Measurements from ENCODE around the gene MRNIP.

The MRNIP gene

GRCh38 chr5:179798144-179798770, 60.4 kb downstream of the MRNIP start:
- Histone ChIP-seq H3K27ac (ENCODE audit: low read depth, low read length) (no peak overlapping the region), H3K9me3 (ENCODE audit: low read length) (no peaks in the 10 kb centered on the region), H3K36me3 (ENCODE audit: insufficient read depth, low read length) (peaks cover 35% of the 10 kb centered on the region), H3K27me3 (ENCODE audit: control insufficient read depth in 1 of 2, insufficient read depth in 2 of 2, low read length in 2 of 2) (no peaks in the 10 kb centered on the region), H3K9ac (ENCODE audit: low read length) (no peak overlapping the region), H3K4me3 (ENCODE audit: low read depth in 1 of 2, low read length in 2 of 2) (no peak overlapping the region), H3K4me1 (ENCODE audit: insufficient read depth, low read length) (peaks cover 34% of the 10 kb centered on the region)

GRCh38 chr5:179797741-179798140, 60.9 kb downstream of the MRNIP start:
- no peaks in the 10 kb centered on the region for H3K27me3 ChIP-seq (ENCODE audit: control insufficient read depth in 1 of 2, insufficient read depth in 2 of 2, low read length in 2 of 2)
- no peak overlapping the region for H3K9ac ChIP-seq (ENCODE audit: low read length)
- H3K36me3 ChIP-seq (ENCODE audit: insufficient read depth, low read length) = peaks cover 33% of the 10 kb centered on the region
- H3K9me3 ChIP-seq (ENCODE audit: low read length) = no peaks in the 10 kb centered on the region
- H3K27ac ChIP-seq (ENCODE audit: low read depth, low read length) = no peak overlapping the region
- H3K4me1 ChIP-seq (ENCODE audit: insufficient read depth, low read length) = peaks cover 29% of the 10 kb centered on the region
- no peak overlapping the region for H3K4me3 ChIP-seq (ENCODE audit: low read depth in 1 of 2, low read length in 2 of 2)

- Histone ChIP-seq H3K4me3 (ENCODE audit: low read depth in 1 of 2, low read length in 2 of 2) (peak overlapping the region in 1 of 2 donors; percentile 49), H3K27ac (ENCODE audit: low read depth, low read length) (peak overlapping the region; percentile 73), H3K9ac (ENCODE audit: low read length) (no peak overlapping the region), H3K27me3 (ENCODE audit: control insufficient read depth in 1 of 2, insufficient read depth in 2 of 2, low read length in 2 of 2) (no peaks in the 10 kb centered on the region), H3K9me3 (ENCODE audit: low read length) (no peaks in the 10 kb centered on the region), H3K36me3 (ENCODE audit: insufficient read depth, low read length) (peaks cover 26% of the 10 kb centered on the region), H3K4me1 (ENCODE audit: insufficient read depth, low read length) (peaks cover 22% of the 10 kb centered on the region)
Measured at GRCh38 chr5:179796877-179797608, 61.6 kb downstream of the MRNIP start.

- Histone ChIP-seq H3K27me3 (ENCODE audit: control insufficient read depth in 1 of 2, insufficient read depth in 2 of 2, low read length in 2 of 2) (no peaks in the 10 kb centered on the region), H3K4me1 (ENCODE audit: insufficient read depth, low read length) (peaks cover 20% of the 10 kb centered on the region), H3K36me3 (ENCODE audit: insufficient read depth, low read length) (peaks cover 26% of the 10 kb centered on the region), H3K9me3 (ENCODE audit: low read length) (no peaks in the 10 kb centered on the region), H3K27ac (ENCODE audit: low read depth, low read length) (peak overlapping the region; percentile 73), H3K4me3 (ENCODE audit: low read depth in 1 of 2, low read length in 2 of 2) (peak overlapping the region; percentile 49), H3K9ac (ENCODE audit: low read length) (no peak overlapping the region)
Measured at GRCh38 chr5:179795863-179796833, 62.5 kb downstream of the MRNIP start.

- no peaks in the 10 kb centered on the region for H3K9me3 ChIP-seq (ENCODE audit: low read length)
- no peak overlapping the region for H3K27ac ChIP-seq (ENCODE audit: low read depth, low read length)
- peaks cover 24% of the 10 kb centered on the region for H3K36me3 ChIP-seq (ENCODE audit: insufficient read depth, low read length)
- H3K27me3 ChIP-seq (ENCODE audit: control insufficient read depth in 1 of 2, insufficient read depth in 2 of 2, low read length in 2 of 2) = no peaks in the 10 kb centered on the region
- no peak overlapping the region for H3K9ac ChIP-seq (ENCODE audit: low read length)
- peak overlapping the region; percentile 49 for H3K4me3 ChIP-seq (ENCODE audit: low read depth in 1 of 2, low read length in 2 of 2)
- H3K4me1 ChIP-seq (ENCODE audit: insufficient read depth, low read length) = peaks cover 20% of the 10 kb centered on the region
Measured at GRCh38 chr5:179795049-179795862, 63.4 kb downstream of the MRNIP start.

GRCh38 chr5:179794575-179794974, 64.0 kb downstream of the MRNIP start:
- Histone ChIP-seq H3K27ac (ENCODE audit: low read depth, low read length) (peak overlapping the region; percentile 36), H3K27me3 (ENCODE audit: control insufficient read depth in 1 of 2, insufficient read depth in 2 of 2, low read length in 2 of 2) (no peaks in the 10 kb centered on the region), H3K4me1 (ENCODE audit: insufficient read depth, low read length) (peaks cover 20% of the 10 kb centered on the region), H3K4me3 (ENCODE audit: low read depth in 1 of 2, low read length in 2 of 2) (no peak overlapping the region), H3K9me3 (ENCODE audit: low read length) (no peaks in the 10 kb centered on the region), H3K9ac (ENCODE audit: low read length) (no peak overlapping the region), H3K36me3 (ENCODE audit: insufficient read depth, low read length) (peaks cover 17% of the 10 kb centered on the region)

GRCh38 chr5:179794171-179794570, 64.4 kb downstream of the MRNIP start:
- peak overlapping the region; percentile 36 for H3K27ac ChIP-seq (ENCODE audit: low read depth, low read length)

GRCh38 chr5:179793468-179794139, 65.0 kb downstream of the MRNIP start, which contains the start of gene LTC4S:
LTC4S (plus strand) TSS chr5:179793986; CDS start chr5:179794081, 95 bp downstream.
- no peaks in the 10 kb centered on the region for H3K9me3 ChIP-seq (ENCODE audit: low read length)
- H3K27me3 ChIP-seq (ENCODE audit: control insufficient read depth in 1 of 2, insufficient read depth in 2 of 2, low read length in 2 of 2) = no peaks in the 10 kb centered on the region
- H3K27ac ChIP-seq (ENCODE audit: low read depth, low read length) = peak within 1 kb of the TSS; percentile 39
- peaks cover 20% of the 10 kb centered on the region for H3K4me1 ChIP-seq (ENCODE audit: insufficient read depth, low read length)
- no peak within 1 kb of the TSS for H3K9ac ChIP-seq (ENCODE audit: low read length)
- peaks cover 7% of the 10 kb centered on the region for H3K36me3 ChIP-seq (ENCODE audit: insufficient read depth, low read length)
- H3K4me3 ChIP-seq (ENCODE audit: low read depth in 1 of 2, low read length in 2 of 2) = no peak within 1 kb of the TSS

More at GRCh38 chr5:179794171-179794570, 64.4 kb downstream of the MRNIP start:
- no peak overlapping the region for H3K4me3 ChIP-seq (ENCODE audit: low read depth in 1 of 2, low read length in 2 of 2)
- peaks cover 20% of the 10 kb centered on the region for H3K4me1 ChIP-seq (ENCODE audit: insufficient read depth, low read length)
- H3K36me3 ChIP-seq (ENCODE audit: insufficient read depth, low read length) = peaks cover 13% of the 10 kb centered on the region
- H3K9ac ChIP-seq (ENCODE audit: low read length) = no peak overlapping the region
- H3K27me3 ChIP-seq (ENCODE audit: control insufficient read depth in 1 of 2, insufficient read depth in 2 of 2, low read length in 2 of 2) = no peaks in the 10 kb centered on the region
- no peaks in the 10 kb centered on the region for H3K9me3 ChIP-seq (ENCODE audit: low read length)

- no peak overlapping the region for H3K9ac ChIP-seq (ENCODE audit: low read length)
- peaks cover 20% of the 10 kb centered on the region for H3K4me1 ChIP-seq (ENCODE audit: insufficient read depth, low read length)
- H3K36me3 ChIP-seq (ENCODE audit: insufficient read depth, low read length) = no peaks in the 10 kb centered on the region
- peak overlapping the region; percentile 39 for H3K27ac ChIP-seq (ENCODE audit: low read depth, low read length)
- H3K4me3 ChIP-seq (ENCODE audit: low read depth in 1 of 2, low read length in 2 of 2) = no peak overlapping the region
- H3K27me3 ChIP-seq (ENCODE audit: control insufficient read depth in 1 of 2, insufficient read depth in 2 of 2, low read length in 2 of 2) = no peaks in the 10 kb centered on the region
- no peaks in the 10 kb centered on the region for H3K9me3 ChIP-seq (ENCODE audit: low read length)
Measured at GRCh38 chr5:179792612-179793467, 65.8 kb downstream of the MRNIP start.

Data from muscle layer of colon (tissue), 2 donors.